NAMALWA (cell line): Measurements from ENCODE around the gene SIAE.

Experiments used
- DNase-seq: peaks from one replicate; pipeline ENCODE4 v3.0.0-alpha.2; 2015; ENCODE audit warnings: low spot score

SIAE gene

GRCh38 chr11:124662106-124662505, 11.4 kb downstream of the SIAE start:
- no peak for DNase-seq

- DNase-seq, result no peak
Measured at GRCh38 chr11:124661553-124661952, 12.0 kb downstream of the SIAE start.

DNA sequence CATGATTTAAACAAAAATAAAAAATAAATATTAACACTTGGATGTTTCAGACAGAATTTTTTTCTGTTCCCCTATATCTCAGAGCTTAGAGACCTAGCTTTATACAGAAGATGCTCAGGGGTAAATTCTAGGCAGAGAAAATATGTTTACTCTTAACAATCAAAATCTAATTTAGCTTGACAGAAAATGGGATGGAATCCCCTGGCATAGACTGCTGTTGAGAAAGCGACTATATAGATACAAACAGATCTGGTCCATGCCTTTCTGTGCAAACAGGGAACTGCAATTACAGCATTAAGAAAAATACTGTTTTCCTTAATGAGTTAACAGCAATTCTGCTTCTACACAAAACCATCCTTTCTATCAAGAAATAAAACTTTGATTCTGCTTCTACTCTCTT, 14.6 kb downstream of the SIAE start:
- DNase-seq, result no peak

DNA sequence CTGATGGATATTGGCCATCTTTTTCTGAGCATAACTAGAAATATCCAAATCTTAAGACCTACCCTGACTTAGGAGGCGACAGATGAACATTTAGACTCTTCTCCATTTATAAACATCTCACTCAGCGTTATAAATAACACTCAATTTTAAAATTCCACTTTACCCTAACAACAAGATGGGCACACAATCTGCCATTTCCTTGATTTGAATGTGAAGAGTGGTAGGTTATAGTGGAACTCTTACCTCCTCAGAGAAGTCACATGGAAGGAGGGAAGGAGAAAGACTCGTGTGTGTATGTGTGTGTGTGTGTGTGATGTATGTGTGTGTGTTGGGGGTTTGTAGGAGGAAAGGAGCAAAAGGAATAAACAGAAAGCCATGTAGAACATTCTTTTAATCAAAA, 15.0 kb downstream of the SIAE start:
- DNase-seq, result no peak

- no peak for DNase-seq
Measured at GRCh38 chr11:124657904-124658303, 15.6 kb downstream of the SIAE start.

GRCh38 chr11:124656774-124657630, 16.5 kb downstream of the SIAE start:
- no peak for DNase-seq

GRCh38 chr11:124648610-124649009, 24.9 kb downstream of the SIAE start:
- no peak for DNase-seq

DNA sequence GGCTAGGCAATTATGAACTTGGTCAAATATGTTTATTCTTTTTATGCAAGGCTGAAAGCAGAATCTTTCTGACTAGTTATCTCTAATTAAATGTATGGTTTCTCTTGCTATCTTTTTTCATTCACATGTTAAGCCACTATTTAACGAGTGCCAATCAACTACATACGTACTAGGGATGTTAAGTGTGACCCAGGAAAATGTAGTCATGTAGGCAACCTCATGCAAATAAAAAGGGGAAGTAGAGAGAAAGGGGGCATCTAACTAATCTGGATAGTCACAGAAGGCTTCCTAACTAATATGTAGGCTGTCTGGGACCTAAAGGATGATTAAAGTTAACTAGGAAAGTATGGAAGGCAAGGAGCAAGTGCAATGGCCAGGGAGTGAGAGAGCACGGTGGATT, 27.4 kb downstream of the SIAE start:
- peak; percentile 61 for DNase-seq

GRCh38 chr11:124644426-124645280, 28.9 kb downstream of the SIAE start:
- peak; percentile 49 for DNase-seq

DNA sequence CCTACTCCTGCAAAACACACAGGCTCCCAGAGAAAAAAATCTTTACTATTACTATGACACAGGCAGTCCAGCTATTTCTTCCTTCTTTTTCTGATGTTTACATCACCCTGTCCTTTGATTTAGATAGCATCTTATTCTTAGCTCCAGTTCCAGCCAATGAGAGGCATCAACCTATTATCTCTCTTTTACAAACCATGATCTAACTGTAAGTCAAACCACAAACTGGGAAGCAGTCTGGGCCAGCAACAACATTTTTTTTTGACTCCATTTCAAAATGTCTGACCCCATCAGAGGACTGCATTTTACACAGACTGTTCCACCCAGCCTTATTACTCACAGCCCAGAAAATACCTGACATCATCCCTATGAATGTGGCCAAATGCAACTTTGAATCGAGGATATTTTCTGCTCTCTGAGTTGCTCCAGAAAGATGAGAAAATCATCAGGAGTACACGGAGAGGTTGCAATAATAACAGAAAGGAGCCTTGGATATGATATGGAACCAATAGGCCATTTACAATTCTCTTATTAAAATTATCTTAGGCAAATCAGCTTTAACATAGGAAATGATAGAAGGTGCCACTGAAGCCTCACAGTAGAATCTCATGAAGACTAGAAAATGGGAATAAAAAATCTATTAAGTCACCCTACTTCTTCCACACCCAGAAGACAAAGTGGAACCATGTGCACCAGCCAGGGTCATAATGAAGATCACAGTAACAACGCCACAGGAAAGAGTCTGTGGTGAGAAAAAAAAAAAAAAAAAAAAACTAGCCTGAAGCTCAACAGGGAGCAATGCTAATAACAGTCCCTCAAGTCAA, 29.7 kb downstream of the SIAE start:
- DNase-seq, result no peak

GRCh38 chr11:124643042-124643604, 30.4 kb downstream of the SIAE start:
- no peak for DNase-seq

DNA sequence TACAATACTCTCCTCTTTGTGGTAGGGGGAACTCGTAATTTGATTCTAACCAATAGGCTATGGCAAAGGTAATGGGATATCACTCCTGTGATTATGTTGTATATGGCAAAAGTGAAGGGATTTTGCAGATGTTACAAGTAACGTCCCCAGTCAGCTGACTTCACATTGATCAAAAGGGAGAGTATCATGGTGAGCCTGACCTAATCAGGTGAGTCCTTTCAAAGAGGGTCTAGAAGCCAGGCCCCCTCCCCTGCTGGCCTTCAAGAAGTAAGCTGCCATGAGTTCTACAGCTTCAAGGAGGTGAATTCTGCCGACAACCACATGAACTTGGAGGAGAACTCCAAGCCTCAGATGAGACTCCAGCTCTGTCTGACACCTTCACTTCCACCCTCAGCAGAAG, 30.9 kb downstream of the SIAE start:
- DNase-seq, result no peak

DNA sequence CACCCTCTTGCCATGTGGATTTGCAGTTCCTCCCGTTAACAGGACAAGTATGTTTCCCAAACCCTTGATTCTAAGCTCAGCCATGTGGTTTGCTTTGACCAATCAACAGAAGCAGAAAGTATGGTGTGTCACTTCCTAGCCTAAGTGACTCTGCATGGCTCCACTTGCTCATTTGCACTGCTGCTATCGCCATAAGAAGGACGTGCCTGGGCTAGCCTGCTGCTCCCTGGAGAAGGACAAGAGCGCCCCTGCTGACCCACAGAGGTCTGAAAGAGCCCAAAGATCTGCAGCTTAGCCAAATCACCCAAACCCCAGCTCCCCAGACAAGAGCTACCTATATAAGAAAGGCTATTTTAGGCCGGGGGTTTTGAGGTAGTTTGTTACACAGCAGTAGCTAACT, 32.9 kb downstream of the SIAE start:
- no peak for DNase-seq

GRCh38 chr11:124639186-124639585, 34.4 kb downstream of the SIAE start:
- DNase-seq, result no peak

DNA sequence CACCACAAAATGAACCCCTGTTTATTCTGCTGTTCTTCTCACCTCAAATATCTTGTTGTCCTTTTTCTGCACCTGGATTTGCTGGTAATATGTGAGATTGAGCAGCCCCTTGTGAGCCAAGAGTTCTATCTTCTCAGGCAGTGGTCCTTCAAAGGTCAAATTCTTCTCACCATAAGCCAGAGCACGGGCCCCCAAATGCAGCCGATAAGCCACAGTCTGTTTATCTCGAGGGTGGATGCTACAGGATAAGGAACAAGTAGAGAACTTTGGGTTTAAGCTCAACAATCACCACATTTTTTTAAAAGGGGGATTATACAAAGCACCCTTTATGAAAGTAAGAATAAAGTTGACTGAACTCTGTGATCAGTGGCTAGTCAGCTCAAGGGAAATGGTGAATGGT, 35.0 kb downstream of the SIAE start:
- DNase-seq, result no peak

GRCh38 chr11:124635932-124636331, 37.6 kb downstream of the SIAE start:
- DNase-seq, result no peak

GRCh38 chr11:124633355-124633754, 40.2 kb downstream of the SIAE start:
- peak; percentile 35 for DNase-seq

DNA sequence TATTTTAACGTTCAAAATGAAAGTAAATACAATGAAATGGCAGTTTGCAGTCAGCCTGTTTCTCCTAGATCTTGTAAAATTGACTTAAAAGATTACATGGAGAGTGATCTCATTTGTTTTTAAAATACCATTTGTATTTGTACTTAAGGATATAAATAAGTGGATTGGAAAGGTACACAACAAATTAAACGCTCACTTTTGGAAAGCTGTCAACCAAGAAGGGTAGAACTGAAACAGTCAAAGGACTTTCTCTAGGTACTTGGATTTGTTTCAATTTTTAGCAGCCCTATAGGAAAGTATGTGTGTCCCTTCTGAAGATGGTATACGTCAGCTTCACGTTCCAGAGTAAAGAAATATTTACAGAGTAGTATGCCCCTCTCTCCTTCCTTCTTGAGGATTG, 43.6 kb downstream of the SIAE start:
- DNase-seq, result no peak

- DNase-seq, result no peak
Measured at GRCh38 chr11:124627546-124627945, 46.0 kb downstream of the SIAE start.

DNA sequence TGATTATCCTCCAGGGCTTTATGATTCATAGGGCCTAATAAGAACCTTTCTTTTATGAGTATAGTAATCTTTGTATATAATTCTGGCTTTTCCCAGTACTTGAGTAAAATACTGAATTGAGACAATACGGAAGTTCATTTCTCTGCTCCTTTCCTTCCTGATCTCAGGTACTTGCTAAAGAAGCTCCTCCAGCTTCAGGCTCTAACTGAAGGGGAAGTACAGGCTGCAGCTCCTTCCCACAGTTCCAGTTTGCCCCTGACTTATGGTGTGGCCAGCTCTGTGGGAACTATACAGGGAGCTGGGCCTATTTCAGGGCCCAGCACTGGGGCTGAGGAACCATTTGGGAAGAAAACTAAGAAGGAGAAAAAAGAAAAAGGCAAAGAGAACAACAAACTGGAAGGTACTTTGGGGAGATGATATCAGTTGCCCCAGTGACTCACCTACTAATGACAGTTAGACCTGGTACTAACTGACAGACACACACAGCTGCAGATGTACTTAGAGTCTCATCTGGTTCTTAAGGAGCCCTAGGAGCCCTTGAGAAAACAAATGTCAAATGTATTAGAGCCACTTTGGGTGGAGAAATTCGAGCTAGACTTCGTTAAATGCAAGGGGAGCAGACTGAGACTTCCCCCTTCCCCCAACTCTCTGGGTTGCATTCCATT, 47.9 kb downstream of the SIAE start:
- no peak for DNase-seq

DNA sequence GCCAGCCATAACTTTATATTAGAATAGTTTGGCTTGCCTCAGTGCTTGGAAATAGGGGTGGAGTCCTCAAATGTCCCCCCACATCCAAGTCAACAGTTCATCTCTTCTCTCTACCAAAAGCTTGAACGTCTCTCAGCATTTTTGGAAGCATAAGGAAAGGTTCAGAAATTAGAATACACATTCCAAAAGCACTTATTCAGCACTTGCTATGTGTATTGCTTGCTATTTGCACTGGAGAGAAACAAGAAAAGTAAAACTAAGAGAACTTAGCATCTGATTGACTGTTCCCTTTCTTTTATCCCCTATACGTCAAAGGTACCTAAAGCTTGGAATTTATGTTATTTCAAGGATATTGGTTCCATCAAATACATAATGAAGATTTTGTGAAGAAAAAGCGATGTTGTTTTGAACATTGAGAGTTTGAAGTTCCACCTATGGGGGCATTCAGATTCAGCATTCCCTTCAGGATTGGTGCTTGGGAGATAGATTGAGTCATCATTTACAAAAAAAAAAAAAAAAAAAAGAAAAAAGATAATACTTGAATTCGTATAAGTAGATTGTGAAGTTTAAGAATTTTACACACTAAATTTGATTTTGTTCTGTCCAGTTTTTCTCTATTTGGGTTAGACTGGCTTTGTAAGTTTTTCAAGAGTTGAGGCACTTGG, 49.5 kb downstream of the SIAE start:
- no peak for DNase-seq
